ENCODE data around the gene ZC3H12D.

DNA sequence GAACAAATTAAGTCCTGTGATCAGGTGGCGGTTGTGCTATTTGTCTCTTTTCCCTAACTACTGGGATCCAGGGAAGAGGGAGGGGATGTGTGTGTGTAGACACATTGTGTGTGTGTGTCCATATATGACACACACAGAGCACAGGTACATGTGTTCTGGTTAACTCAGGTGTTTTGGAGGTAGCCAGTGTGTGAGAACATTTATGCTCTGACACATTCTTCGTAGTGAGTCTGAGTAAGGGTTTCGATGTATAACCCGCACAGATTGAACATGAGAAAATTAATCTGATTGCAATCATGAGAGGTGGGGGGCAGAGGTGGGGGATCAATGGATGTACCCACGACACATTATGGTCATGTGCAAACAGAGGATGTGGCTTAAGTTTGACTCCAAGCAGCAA, 12.6 kb downstream of the ZC3H12D start:
- TF ChIP-seq CTCF (IDR thresholded peaks at IDR 0.05) (no peak), POLR2A (IDR thresholded peaks at IDR 0.05) (no peak)

All from lower leg skin (tissue), 3 donors.